K562 (cell line): ENCODE results near the gene CBFA2T3. TPM values are rescaled to one million over a fixed set of nuclear protein-coding genes. Genes with fewer than 3 reads are reported as not detected.

ENCODE experiments used
- ATF1 ChIP-seq, 2 experiments: fragments of 450-650 bp in 1 of 2; IDR thresholded peaks; 2 replicates each; pipeline ENCODE4 v1.6.1; 2016; ENCODE audit warnings: missing compliant biosample characterization in 1 of 2, missing genetic modification characterization in 1 of 2
- ATF4 ChIP-seq: fragments of 450-650 bp; formaldehyde crosslinking; IDR thresholded peaks from 2 replicates; pipeline ENCODE4 v1.4.0; 2022; ENCODE audit warnings: mild to moderate bottlenecking, moderate library complexity
- BRD9 ChIP-seq: fragments of 450-650 bp; IDR thresholded peaks from 2 replicates; pipeline ENCODE4 v1.6.1; 2018; ENCODE audit warnings: low read depth; ENCODE audit not compliant: partially characterized antibody
- CTCFL ChIP-seq: IDR thresholded peaks from 2 replicates; pipeline ENCODE4 v1.6.1; 2011; ENCODE audit warnings: borderline replicate concordance, low read depth, mild to moderate bottlenecking, moderate library complexity, low read length; ENCODE audit not compliant: insufficient read depth, poor library complexity, severe bottlenecking
- IFI16 ChIP-seq: fragments of 250-450 bp; sonication (Bioruptor Pico); IDR thresholded peaks from 2 replicates; pipeline ENCODE4 v2.1.2; 2022; ENCODE audit warnings: mild to moderate bottlenecking, inconsistent platforms
- JUNB ChIP-seq: fragments of 450-650 bp; formaldehyde crosslinking; conservative IDR thresholded peaks from 2 replicates; pipeline ENCODE4 v1.4.0; 2020; ENCODE audit warnings: mild to moderate bottlenecking
- NELFE ChIP-seq: IDR thresholded peaks from 2 replicates; pipeline ENCODE4 v1.6.1; 2011; ENCODE audit warnings: mild to moderate bottlenecking; ENCODE audit not compliant: insufficient read depth, insufficient read length
- NFATC3 ChIP-seq: fragments of 450-650 bp; IDR thresholded peaks from 2 replicates; pipeline ENCODE4 v1.6.1; 2017; ENCODE audit warnings: mild to moderate bottlenecking
- NONO ChIP-seq, 2 experiments: fragments of 200-400 bp in 1 of 2; fragments of 450-650 bp in 1 of 2; formaldehyde crosslinking in 1 of 2; IDR thresholded peaks; 2 replicates each; pipeline ENCODE4 v1.6.1; 2017; ENCODE audit warnings: low read depth in 2 of 2, mild to moderate bottlenecking in 2 of 2, moderate library complexity in 2 of 2, low read length in 1 of 2
- RBM17 ChIP-seq: fragments of 200-400 bp; formaldehyde crosslinking; IDR thresholded peaks from 2 replicates; pipeline ENCODE4 v1.6.1; 2017; ENCODE audit warnings: low read depth, mild to moderate bottlenecking, low read length, borderline replicate concordance
- SMAD1 ChIP-seq: fragments of 150-350 bp; IDR thresholded peaks from 2 replicates; pipeline ENCODE4 v1.6.1; 2014; ENCODE audit warnings: low read length, low read depth; ENCODE audit not compliant: partially characterized antibody
- SPI1 ChIP-seq: IDR thresholded peaks from 2 replicates; pipeline ENCODE4 v1.6.1; 2011; ENCODE audit warnings: low read depth, low read length, control low read depth, borderline replicate concordance
- SUPT5H ChIP-seq: fragments of 450-650 bp; IDR thresholded peaks from 2 replicates; pipeline ENCODE4 v1.6.1; 2016
- ZKSCAN1 ChIP-seq: fragments of 150-350 bp; IDR thresholded peaks from 2 replicates; pipeline ENCODE4 v1.6.1; 2016; ENCODE audit warnings: low read depth, low read length
- ZNF133 ChIP-seq: fragments of 250-450 bp; sonication (Bioruptor Pico); IDR thresholded peaks from 2 replicates; pipeline ENCODE4 v1.4.0; 2020; ENCODE audit warnings: mild to moderate bottlenecking
- ZNF143 ChIP-seq: sonication (generic); formaldehyde crosslinking; IDR thresholded peaks from 2 replicates; pipeline ENCODE4 v1.9.0; 2022; ENCODE audit warnings: mild to moderate bottlenecking, missing genetic modification reagents
- ZNF174 ChIP-seq: fragments of 250-450 bp; sonication (Bioruptor Pico); IDR thresholded peaks from 2 replicates; pipeline ENCODE4 v1.4.0; 2020; ENCODE audit warnings: mild to moderate bottlenecking
- ZNF175 ChIP-seq: fragments of 200-800 bp; sonication (Bioruptor generic); IDR thresholded peaks from 2 replicates; pipeline ENCODE4 v1.6.1; 2016; ENCODE audit warnings: low read depth, mild to moderate bottlenecking, missing genetic modification characterization, missing compliant biosample characterization
- ZNF253 ChIP-seq: fragments of 250-450 bp; sonication (Bioruptor Pico); conservative IDR thresholded peaks from 2 replicates; pipeline ENCODE4 v1.6.1; 2021; ENCODE audit warnings: mild to moderate bottlenecking
- ZNF280A ChIP-seq: fragments of 450-650 bp; IDR thresholded peaks from 2 replicates; pipeline ENCODE4 v1.6.1; 2018; ENCODE audit warnings: mild to moderate bottlenecking, low read depth; ENCODE audit not compliant: partially characterized antibody
- ZNF324 ChIP-seq: fragments of 250-450 bp; sonication (Bioruptor Pico); IDR thresholded peaks from 2 replicates; pipeline ENCODE4 v1.4.0; 2020; ENCODE audit warnings: mild to moderate bottlenecking
- ZNF586 ChIP-seq: fragments of 450-650 bp; formaldehyde crosslinking; conservative IDR thresholded peaks from 2 replicates; pipeline ENCODE4 v1.4.0; 2020; ENCODE audit warnings: mild to moderate bottlenecking, moderate library complexity
- polyA plus RNA-seq, 8 experiments: library from polyadenylated mRNA; depleted of rRNA in 4 of 8; stranded (reverse) in 5 of 8; unstranded in 3 of 8; fragments of >200 nt; fragmentation: Nextera tagmentation in 2 of 8; fragmentation: Illumina TruSeq in 1 of 8; extraction: Ambion mirVana in 2 of 8; extraction: Trizol in 1 of 8; gene quantifications; 2 replicates each; pipeline versions ENCODE4 v1.2.1 to v1.2.3, GENCODE V29; 2011 to 2014; ENCODE audit warnings: inconsistent platforms in 1 of 8, missing spikeins in 1 of 8
- total RNA-seq, 7 experiments: library from RNA; depleted of rRNA in 6 of 7; stranded (reverse); fragments of >200 nt in 6 of 7; fragmentation: Illumina TruSeq in 2 of 7; extraction: Trizol in 2 of 7; gene quantifications; 2 replicates each; pipeline versions ENCODE4 v1.2.1 to v1.2.3, GENCODE V29; 2011 to 2021; ENCODE audit warnings: low replicate concordance in 1 of 7

Gene CBFA2T3
- total and polyA plus RNA-seq, 9 of the 15 experiments (the other 6 are each of a cell fraction or from before 2014, with no cell fraction given): 2.3 to 145 (median 6.7) TPM

GRCh38 chr16:89026121-89026612 lies 49.2 kb upstream of the CBFA2T3 start (continued):
- TF ChIP-seq ATF1 (CRISPR knock-in tag; IDR thresholded peaks at IDR 0.05) (no peak), ATF1 (tag; IDR thresholded peaks at IDR 0.05) (peak; percentile 65), ZKSCAN1 (no peak), NONO (IDR thresholded peaks at IDR 0.05; ENCODE audit: low read depth in 2 of 2, low read length in 1 of 2) (no peak), ZNF175 (CRISPR knock-in tag) (peak; percentile 51; the same call in 1 of the 2 replicates), BRD9 (no peak), ATF4 (CRISPR knock-in tag) (no peak), JUNB (CRISPR knock-in tag) (peak; percentile 89), ZNF586 (no peak), ZNF253 (CRISPR knock-in tag) (no peak), SMAD1 (no peak), NELFE (no peak), ZNF174 (no peak), ZNF324 (CRISPR knock-in tag) (no peak), IFI16 (CRISPR knock-in tag) (no peak), ZNF133 (CRISPR knock-in tag) (no peak), SUPT5H (no peak), NFATC3 (no peak), ZNF280A (no peak), CTCFL (no peak), ZNF143 (CRISPR knock-in tag) (no peak), SPI1 (no peak), RBM17 (no peak)
